ENCODE measurements around the gene CDH13. TPM values are rescaled to one million over a fixed set of nuclear protein-coding genes. Genes with fewer than 3 reads are reported as not detected.

CDH13 gene
- total RNA-seq, 1 experiment from 2014 or later = 49.3 TPM

- Mint-ChIP-seq H3K4me1 (ENCODE audit: insufficient read depth, unreplicated experiment) (no peaks in the 10 kb centered on the region), H3K27me3 (ENCODE audit: insufficient read depth, unreplicated experiment) (no peaks in the 10 kb centered on the region)
- POLR2A ChIA-PET = no interaction called here
Measured at GRCh38 chr16:83626676-83627075, 999.9 kb downstream of the CDH13 start.

GRCh38 chr16:83627996-83628395 is 1001.2 kb downstream of the CDH13 start:
- no peaks in the 10 kb centered on the region for H3K4me1 Mint-ChIP-seq (ENCODE audit: insufficient read depth, unreplicated experiment)
- ChIA-PET CTCF (no interaction called here), POLR2A (no interaction called here)
- no TSS peak for BruUV-seq (replicated peaks)
- H3K36me3 Mint-ChIP-seq (ENCODE audit: insufficient read depth, unreplicated experiment) = no peaks in the 10 kb centered on the region
- no peak overlapping the region for H3K4me3 Mint-ChIP-seq (ENCODE audit: unreplicated experiment)
- no peak for DNase-seq (ENCODE audit: unreplicated experiment)
- H3K27me3 Mint-ChIP-seq (ENCODE audit: insufficient read depth, unreplicated experiment) = no peaks in the 10 kb centered on the region
- H3K27ac Mint-ChIP-seq (ENCODE audit: low read depth, unreplicated experiment) = no peak overlapping the region
- intact Hi-C loops (cut with micrococcal nuclease) = no loop called here
- TF ChIP-seq CTCF (IDR thresholded peaks at IDR 0.05; ENCODE audit: unreplicated experiment) = no peak
- no peaks in the 10 kb centered on the region for H3K9me3 Mint-ChIP-seq (ENCODE audit: unreplicated experiment)

More at GRCh38 chr16:83626676-83627075, 999.9 kb downstream of the CDH13 start:
- TF ChIP-seq CTCF (IDR thresholded peaks at IDR 0.05; ENCODE audit: unreplicated experiment) = no peak
- H3K36me3 Mint-ChIP-seq (ENCODE audit: insufficient read depth, unreplicated experiment) = no peaks in the 10 kb centered on the region
- no peaks in the 10 kb centered on the region for H3K9me3 Mint-ChIP-seq (ENCODE audit: unreplicated experiment)
- no TSS peak for BruUV-seq (replicated peaks)
- no peak for DNase-seq (ENCODE audit: unreplicated experiment)
- intact Hi-C loops (cut with micrococcal nuclease) = no loop called here
- no peak overlapping the region for H3K4me3 Mint-ChIP-seq (ENCODE audit: unreplicated experiment)
- H3K27ac Mint-ChIP-seq (ENCODE audit: low read depth, unreplicated experiment) = no peak overlapping the region
- CTCF ChIA-PET = no interaction called here

GRCh38 chr16:83629426-83629825 is 1002.7 kb downstream of the CDH13 start:
- POLR2A ChIA-PET = no interaction called here
- no TSS peak for BruUV-seq (replicated peaks)

GRCh38 chr16:83629836-83630235 is 1003.1 kb downstream of the CDH13 start:
- no peak for DNase-seq (ENCODE audit: unreplicated experiment)
- Mint-ChIP-seq H3K4me1 (ENCODE audit: insufficient read depth, unreplicated experiment) (no peaks in the 10 kb centered on the region), H3K36me3 (ENCODE audit: insufficient read depth, unreplicated experiment) (no peaks in the 10 kb centered on the region), H3K27me3 (ENCODE audit: insufficient read depth, unreplicated experiment) (no peaks in the 10 kb centered on the region), H3K9me3 (ENCODE audit: unreplicated experiment) (no peaks in the 10 kb centered on the region), H3K27ac (ENCODE audit: low read depth, unreplicated experiment) (no peak overlapping the region), H3K4me3 (ENCODE audit: unreplicated experiment) (no peak overlapping the region)
- no TSS peak for BruUV-seq (replicated peaks)
- CTCF ChIA-PET = no interaction called here
- intact Hi-C loops (cut with micrococcal nuclease) = no loop called here
- POLR2A ChIA-PET = no interaction called here
- TF ChIP-seq CTCF (IDR thresholded peaks at IDR 0.05; ENCODE audit: unreplicated experiment) = no peak

More at GRCh38 chr16:83629426-83629825, 1002.7 kb downstream of the CDH13 start:
- no peaks in the 10 kb centered on the region for H3K9me3 Mint-ChIP-seq (ENCODE audit: unreplicated experiment)
- intact Hi-C loops (cut with micrococcal nuclease) = no loop called here
- no peaks in the 10 kb centered on the region for H3K4me1 Mint-ChIP-seq (ENCODE audit: insufficient read depth, unreplicated experiment)
- H3K36me3 Mint-ChIP-seq (ENCODE audit: insufficient read depth, unreplicated experiment) = no peaks in the 10 kb centered on the region
- H3K4me3 Mint-ChIP-seq (ENCODE audit: unreplicated experiment) = no peak overlapping the region
- no peak for TF ChIP-seq CTCF (IDR thresholded peaks at IDR 0.05; ENCODE audit: unreplicated experiment)
- no peak for DNase-seq (ENCODE audit: unreplicated experiment)
- CTCF ChIA-PET = no interaction called here
- H3K27me3 Mint-ChIP-seq (ENCODE audit: insufficient read depth, unreplicated experiment) = no peaks in the 10 kb centered on the region
- H3K27ac Mint-ChIP-seq (ENCODE audit: low read depth, unreplicated experiment) = no peak overlapping the region

All from MCF 10A (cell line).